Liver (tissue), 9 donors: Measurements from ENCODE around the gene HLA-F. TPM values are rescaled to one million over a fixed set of nuclear protein-coding genes. Genes with fewer than 3 reads are reported as not detected.

Source experiments
- DNase-seq: peaks from one replicate; pipeline ENCODE4 v3.0.0-alpha.2; 2017; ENCODE audit warnings: low spot score
- H3K27ac ChIP-seq, 2 donors: one replicate each; pipeline ENCODE4 v1.7.0; 2013; ENCODE audit warnings: inconsistent platforms in 2 of 2, low read length in 2 of 2, control low read depth in 1 of 2, low read depth in 1 of 2, mild to moderate bottlenecking in 1 of 2
- H3K27me3 ChIP-seq, 4 donors: one replicate each; pipeline versions ENCODE4 v1.6.1 to v1.7.0; 2013; ENCODE audit warnings: low read length in 3 of 4, inconsistent platforms in 1 of 4, mild to moderate bottlenecking in 1 of 4, moderate library complexity in 1 of 4; ENCODE audit not compliant: control insufficient read depth in 4 of 4, insufficient read depth in 4 of 4
- H3K36me3 ChIP-seq, 4 donors: one replicate each; pipeline versions ENCODE4 v1.6.1 to v1.7.0; 2013; ENCODE audit warnings: low read length in 3 of 4, mild to moderate bottlenecking in 3 of 4, low read depth in 1 of 4, moderate library complexity in 1 of 4; ENCODE audit not compliant: control insufficient read depth in 4 of 4, insufficient read depth in 3 of 4
- H3K4me1 ChIP-seq, 4 donors: one replicate each; pipeline versions ENCODE4 v1.6.1 to v1.7.0; 2013; ENCODE audit warnings: low read length in 3 of 4, mild to moderate bottlenecking in 3 of 4, moderate library complexity in 1 of 4; ENCODE audit not compliant: control insufficient read depth in 4 of 4, insufficient read depth in 4 of 4
- H3K4me3 ChIP-seq, 3 donors: one replicate each; pipeline versions ENCODE4 v1.6.1 to v1.7.0; 2013; ENCODE audit warnings: low read length in 3 of 3, control low read depth in 1 of 3, low read depth in 1 of 3, mild to moderate bottlenecking in 1 of 3
- H3K9ac ChIP-seq, 2 donors: one replicate each; pipeline ENCODE4 v1.7.0; 2013; ENCODE audit warnings: low read length in 2 of 2, mild to moderate bottlenecking in 2 of 2, moderate library complexity in 2 of 2, control low read depth in 1 of 2, low read depth in 1 of 2
- H3K9me3 ChIP-seq, 4 donors: one replicate each; pipeline versions ENCODE4 v1.6.1 to v1.7.0; 2013; ENCODE audit warnings: low read length in 3 of 4; ENCODE audit not compliant: control insufficient read depth in 4 of 4
- EGR1 ChIP-seq, 2 donors: IDR thresholded peaks; 2 replicates each; pipeline ENCODE4 v1.6.1; 2016 to 2018; ENCODE audit warnings: antibody characterized with exemption in 2 of 2, low read depth in 2 of 2
- FOXA1 ChIP-seq: IDR thresholded peaks from 2 replicates; pipeline ENCODE4 v1.6.1; 2016; ENCODE audit warnings: antibody characterized with exemption
- FOXA2 ChIP-seq: IDR thresholded peaks from 2 replicates; pipeline ENCODE4 v1.6.1; 2016; ENCODE audit warnings: antibody characterized with exemption
- GABPA ChIP-seq, 2 donors: IDR thresholded peaks in 1 of 2; conservative IDR thresholded peaks in 1 of 2; 2 replicates each; pipeline ENCODE4 v1.6.1; 2016; ENCODE audit warnings: antibody characterized with exemption in 2 of 2, mild to moderate bottlenecking in 1 of 2, moderate library complexity in 1 of 2
- HNF4A ChIP-seq, 2 donors: conservative IDR thresholded peaks; 2 replicates each; pipeline ENCODE4 v1.6.1; 2016; ENCODE audit warnings: antibody characterized with exemption in 2 of 2, mild to moderate bottlenecking in 2 of 2
- JUND ChIP-seq, 2 donors: IDR thresholded peaks; 2 replicates each; pipeline ENCODE4 v1.6.1; 2016; ENCODE audit warnings: antibody characterized with exemption in 2 of 2
- SP1 ChIP-seq: IDR thresholded peaks from 2 replicates; pipeline ENCODE4 v1.6.1; 2018; ENCODE audit warnings: antibody characterized with exemption, mild to moderate bottlenecking
- YY1 ChIP-seq: IDR thresholded peaks from 2 replicates; pipeline ENCODE4 v1.6.1; 2016; ENCODE audit warnings: antibody characterized with exemption, mild to moderate bottlenecking
- WGBS: extraction: QIAGEN DNeasy Blood & Tissue Kit; methylation state at CpG from one replicate; pipeline ENCODE4 v1.1.7; 2013; 5-methylcytosine and 5-hydroxymethylcytosine counted together
- polyA plus RNA-seq, 2 donors: library from polyadenylated mRNA; stranded (reverse) in 1 of 2; unstranded in 1 of 2; fragments of 200-250 nt in 1 of 2; fragments of >200 nt in 1 of 2; fragmentation: Nextera tagmentation in 1 of 2; extraction: Ambion mirVana in 1 of 2; gene quantifications; one replicate each; pipeline versions ENCODE4 v1.2.1 to v1.2.3, GENCODE V29; 2013 to 2015
- total RNA-seq, 2 donors: library from RNA; depleted of rRNA; stranded (reverse); fragments of >200 nt; gene quantifications; one replicate each; pipeline ENCODE4 v1.2.3, GENCODE V29; 2014
- TF ChIP-seq, protein P1 (sequence below): IDR thresholded peaks from 2 replicates; pipeline ENCODE4 v1.6.1; 2016; ENCODE audit warnings: antibody characterized with exemption
- TF ChIP-seq, protein P2 (sequence below): IDR thresholded peaks from 2 replicates; pipeline ENCODE4 v1.6.1; 2016; ENCODE audit warnings: antibody characterized with exemption, mild to moderate bottlenecking
- TF ChIP-seq, protein P3 (sequence below): IDR thresholded peaks from 2 replicates; pipeline ENCODE4 v1.6.1; 2016; ENCODE audit warnings: antibody characterized with exemption
- TF ChIP-seq, protein P4 (sequence below): IDR thresholded peaks from 2 replicates; pipeline ENCODE4 v1.6.1; 2016; ENCODE audit warnings: antibody characterized with exemption
- TF ChIP-seq, protein P5 (sequence below): fragments of 150-350 bp; IDR thresholded peaks from 2 replicates; pipeline ENCODE4 v1.5.1; 2017; ENCODE audit warnings: improper control_type of control experiment, low read depth, low read length; ENCODE audit not compliant: missing input control
- donor health status: healthy.
- donor health status: healthy.
- donor health status: healthy.
- donor health status: healthy.
- donor health status: healthy.

Gene HLA-F
- total and polyA plus RNA-seq, 4 donors = 12.1 to 53.0 (median 31.8) TPM

DNA sequence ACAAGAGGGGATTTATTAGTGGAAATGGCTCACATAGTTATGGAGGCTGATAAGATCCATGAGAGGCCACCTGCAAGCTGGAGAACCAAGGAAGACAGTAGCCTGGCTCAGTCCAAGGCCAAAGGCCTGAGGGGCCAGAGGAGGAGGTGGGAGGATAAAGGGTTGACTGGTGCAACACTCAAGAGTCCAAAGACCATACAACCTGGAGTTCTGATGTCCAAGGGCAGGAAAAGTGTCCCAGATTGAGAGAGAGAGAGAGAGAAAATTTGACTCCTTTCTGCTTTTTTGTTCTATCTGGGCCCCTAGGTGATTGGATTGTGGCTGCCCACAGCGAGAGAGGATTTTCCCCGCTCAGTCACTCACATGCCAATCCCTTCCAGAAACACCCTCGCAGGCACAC lies 8.0 kb downstream of the HLA-F start:
- TF ChIP-seq, protein P1, sequence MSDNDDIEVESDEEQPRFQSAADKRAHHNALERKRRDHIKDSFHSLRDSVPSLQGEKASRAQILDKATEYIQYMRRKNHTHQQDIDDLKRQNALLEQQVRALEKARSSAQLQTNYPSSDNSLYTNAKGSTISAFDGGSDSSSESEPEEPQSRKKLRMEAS = no peak
- no peak for TF ChIP-seq JUND (IDR thresholded peaks at IDR 0.05)
- no peak for TF ChIP-seq FOXA2
- no peaks in the 10 kb centered on the region for H3K27me3 ChIP-seq
- H3K36me3 ChIP-seq = peaks cover 0 to 12% (median 4%) of the 10 kb centered on the region in 4 donors
- no peak for DNase-seq
- no peaks in the 10 kb centered on the region for H3K9me3 ChIP-seq
- no peak overlapping the region for H3K27ac ChIP-seq
- no peak overlapping the region for H3K4me3 ChIP-seq
- no peaks in the 10 kb centered on the region for H3K4me1 ChIP-seq
- 75% methylated on average over 3 of the region's 3 CpGs for WGBS
- no peak overlapping the region for H3K9ac ChIP-seq

DNA sequence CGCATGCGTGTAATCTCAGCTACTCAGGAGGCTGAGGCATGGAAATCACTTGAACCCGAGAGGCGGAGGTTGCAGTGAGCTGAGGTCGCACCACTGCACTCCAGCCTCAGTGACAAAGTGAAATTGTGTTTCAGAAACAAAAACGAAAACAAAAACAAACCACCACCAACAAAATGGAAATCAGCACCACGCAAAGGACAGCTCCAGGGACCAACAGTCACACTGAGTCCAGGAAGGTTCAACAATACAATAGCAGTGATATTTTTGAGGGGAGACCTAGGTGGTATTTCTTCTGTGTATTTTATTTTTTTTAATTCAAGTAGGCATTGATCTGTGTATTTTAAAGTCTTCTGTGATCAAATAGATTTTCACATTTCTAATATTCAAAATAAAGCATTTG lies 9.8 kb downstream of the HLA-F start:
- no peaks in the 10 kb centered on the region for H3K4me1 ChIP-seq
- no peak for DNase-seq
- WGBS = 79% methylated on average over 7 of the region's 7 CpGs
- no peak overlapping the region for H3K4me3 ChIP-seq
- H3K36me3 ChIP-seq = peaks cover 0 to 2% (median 0%) of the 10 kb centered on the region in 4 donors
- TF ChIP-seq HNF4A (conservative IDR thresholded peaks at IDR 0.05) (no peak), EGR1 (IDR thresholded peaks at IDR 0.05; ENCODE audit: low read depth in 2 of 2) (no peak)
- TF ChIP-seq, protein P2, sequence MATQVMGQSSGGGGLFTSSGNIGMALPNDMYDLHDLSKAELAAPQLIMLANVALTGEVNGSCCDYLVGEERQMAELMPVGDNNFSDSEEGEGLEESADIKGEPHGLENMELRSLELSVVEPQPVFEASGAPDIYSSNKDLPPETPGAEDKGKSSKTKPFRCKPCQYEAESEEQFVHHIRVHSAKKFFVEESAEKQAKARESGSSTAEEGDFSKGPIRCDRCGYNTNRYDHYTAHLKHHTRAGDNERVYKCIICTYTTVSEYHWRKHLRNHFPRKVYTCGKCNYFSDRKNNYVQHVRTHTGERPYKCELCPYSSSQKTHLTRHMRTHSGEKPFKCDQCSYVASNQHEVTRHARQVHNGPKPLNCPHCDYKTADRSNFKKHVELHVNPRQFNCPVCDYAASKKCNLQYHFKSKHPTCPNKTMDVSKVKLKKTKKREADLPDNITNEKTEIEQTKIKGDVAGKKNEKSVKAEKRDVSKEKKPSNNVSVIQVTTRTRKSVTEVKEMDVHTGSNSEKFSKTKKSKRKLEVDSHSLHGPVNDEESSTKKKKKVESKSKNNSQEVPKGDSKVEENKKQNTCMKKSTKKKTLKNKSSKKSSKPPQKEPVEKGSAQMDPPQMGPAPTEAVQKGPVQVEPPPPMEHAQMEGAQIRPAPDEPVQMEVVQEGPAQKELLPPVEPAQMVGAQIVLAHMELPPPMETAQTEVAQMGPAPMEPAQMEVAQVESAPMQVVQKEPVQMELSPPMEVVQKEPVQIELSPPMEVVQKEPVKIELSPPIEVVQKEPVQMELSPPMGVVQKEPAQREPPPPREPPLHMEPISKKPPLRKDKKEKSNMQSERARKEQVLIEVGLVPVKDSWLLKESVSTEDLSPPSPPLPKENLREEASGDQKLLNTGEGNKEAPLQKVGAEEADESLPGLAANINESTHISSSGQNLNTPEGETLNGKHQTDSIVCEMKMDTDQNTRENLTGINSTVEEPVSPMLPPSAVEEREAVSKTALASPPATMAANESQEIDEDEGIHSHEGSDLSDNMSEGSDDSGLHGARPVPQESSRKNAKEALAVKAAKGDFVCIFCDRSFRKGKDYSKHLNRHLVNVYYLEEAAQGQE = peak; percentile 88
- no peak overlapping the region for H3K27ac ChIP-seq
- H3K27me3 ChIP-seq = no peaks in the 10 kb centered on the region
- no peak overlapping the region for H3K9ac ChIP-seq
- no peaks in the 10 kb centered on the region for H3K9me3 ChIP-seq

DNA sequence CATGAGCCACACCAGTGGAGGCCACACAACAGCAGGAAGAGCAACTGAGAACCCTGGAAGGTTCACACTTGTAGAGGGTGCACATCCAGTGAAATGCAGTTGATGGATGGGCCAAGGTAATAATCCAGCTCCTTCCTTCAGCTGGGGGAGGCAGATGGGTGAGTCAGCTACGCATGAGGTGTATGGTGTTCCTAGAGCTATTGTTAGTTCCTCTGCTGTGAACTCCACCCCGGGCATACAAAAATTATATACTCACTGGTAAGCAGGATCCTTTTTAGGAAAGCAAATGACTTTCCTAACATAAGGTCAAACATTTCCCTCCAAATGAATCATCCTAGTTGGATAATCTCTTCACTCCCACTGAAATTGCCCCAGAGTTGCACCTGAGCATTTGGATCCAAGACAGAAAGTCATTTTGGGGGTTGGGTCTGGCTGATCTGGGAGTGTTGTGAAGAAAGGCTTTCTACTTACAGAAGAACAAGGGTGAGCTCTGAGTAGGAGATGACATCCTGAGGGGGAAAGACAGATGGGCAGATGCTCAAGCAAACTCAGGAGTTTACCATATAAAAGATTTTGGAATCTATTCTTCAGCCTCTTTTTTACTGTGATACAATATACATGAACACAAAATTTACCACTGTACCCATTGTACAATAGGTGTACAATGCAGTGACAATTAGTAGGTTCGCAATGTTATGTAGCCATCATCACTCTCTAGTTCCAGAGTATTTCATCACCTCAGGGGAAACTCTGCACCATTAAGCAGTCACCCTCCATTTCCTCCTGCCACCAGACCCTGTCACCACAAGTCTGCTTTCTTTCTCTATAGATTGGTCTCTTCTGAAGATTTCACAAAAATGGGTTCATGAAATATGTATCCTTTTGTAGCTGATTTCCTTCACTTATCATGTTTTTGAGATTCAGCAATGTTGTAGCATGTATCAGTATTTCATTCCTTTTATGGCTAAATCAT lies 11.1 kb downstream of the HLA-F start:
- no peak for TF ChIP-seq JUND (IDR thresholded peaks at IDR 0.05)
- TF ChIP-seq, protein P3, sequence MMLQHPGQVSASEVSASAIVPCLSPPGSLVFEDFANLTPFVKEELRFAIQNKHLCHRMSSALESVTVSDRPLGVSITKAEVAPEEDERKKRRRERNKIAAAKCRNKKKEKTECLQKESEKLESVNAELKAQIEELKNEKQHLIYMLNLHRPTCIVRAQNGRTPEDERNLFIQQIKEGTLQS = no peak
- TF ChIP-seq YY1 = no peak
- TF ChIP-seq, protein P4, sequence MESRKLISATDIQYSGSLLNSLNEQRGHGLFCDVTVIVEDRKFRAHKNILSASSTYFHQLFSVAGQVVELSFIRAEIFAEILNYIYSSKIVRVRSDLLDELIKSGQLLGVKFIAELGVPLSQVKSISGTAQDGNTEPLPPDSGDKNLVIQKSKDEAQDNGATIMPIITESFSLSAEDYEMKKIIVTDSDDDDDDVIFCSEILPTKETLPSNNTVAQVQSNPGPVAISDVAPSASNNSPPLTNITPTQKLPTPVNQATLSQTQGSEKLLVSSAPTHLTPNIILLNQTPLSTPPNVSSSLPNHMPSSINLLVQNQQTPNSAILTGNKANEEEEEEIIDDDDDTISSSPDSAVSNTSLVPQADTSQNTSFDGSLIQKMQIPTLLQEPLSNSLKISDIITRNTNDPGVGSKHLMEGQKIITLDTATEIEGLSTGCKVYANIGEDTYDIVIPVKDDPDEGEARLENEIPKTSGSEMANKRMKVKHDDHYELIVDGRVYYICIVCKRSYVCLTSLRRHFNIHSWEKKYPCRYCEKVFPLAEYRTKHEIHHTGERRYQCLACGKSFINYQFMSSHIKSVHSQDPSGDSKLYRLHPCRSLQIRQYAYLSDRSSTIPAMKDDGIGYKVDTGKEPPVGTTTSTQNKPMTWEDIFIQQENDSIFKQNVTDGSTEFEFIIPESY = no peak
- TF ChIP-seq, protein P2 = no peak
- TF ChIP-seq, protein P5, sequence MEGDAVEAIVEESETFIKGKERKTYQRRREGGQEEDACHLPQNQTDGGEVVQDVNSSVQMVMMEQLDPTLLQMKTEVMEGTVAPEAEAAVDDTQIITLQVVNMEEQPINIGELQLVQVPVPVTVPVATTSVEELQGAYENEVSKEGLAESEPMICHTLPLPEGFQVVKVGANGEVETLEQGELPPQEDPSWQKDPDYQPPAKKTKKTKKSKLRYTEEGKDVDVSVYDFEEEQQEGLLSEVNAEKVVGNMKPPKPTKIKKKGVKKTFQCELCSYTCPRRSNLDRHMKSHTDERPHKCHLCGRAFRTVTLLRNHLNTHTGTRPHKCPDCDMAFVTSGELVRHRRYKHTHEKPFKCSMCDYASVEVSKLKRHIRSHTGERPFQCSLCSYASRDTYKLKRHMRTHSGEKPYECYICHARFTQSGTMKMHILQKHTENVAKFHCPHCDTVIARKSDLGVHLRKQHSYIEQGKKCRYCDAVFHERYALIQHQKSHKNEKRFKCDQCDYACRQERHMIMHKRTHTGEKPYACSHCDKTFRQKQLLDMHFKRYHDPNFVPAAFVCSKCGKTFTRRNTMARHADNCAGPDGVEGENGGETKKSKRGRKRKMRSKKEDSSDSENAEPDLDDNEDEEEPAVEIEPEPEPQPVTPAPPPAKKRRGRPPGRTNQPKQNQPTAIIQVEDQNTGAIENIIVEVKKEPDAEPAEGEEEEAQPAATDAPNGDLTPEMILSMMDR = no peak
- no peak for TF ChIP-seq FOXA2
- TF ChIP-seq SP1 = no peak
- TF ChIP-seq GABPA (IDR thresholded peaks at IDR 0.05 in 1 of 2, conservative IDR thresholded peaks at IDR 0.05 in 1 of 2) = no peak
- TF ChIP-seq, protein P1 = no peak
- no peak for TF ChIP-seq FOXA1
- 86% methylated on average over 3 of the region's 3 CpGs for WGBS

More for the DNA sequence above, 11.1 kb downstream of the HLA-F start:
- H3K9ac ChIP-seq = no peak overlapping the region
- no peaks in the 10 kb centered on the region for H3K4me1 ChIP-seq
- no peaks in the 10 kb centered on the region for H3K27me3 ChIP-seq
- no peak overlapping the region for H3K27ac ChIP-seq
- H3K9me3 ChIP-seq = no peaks in the 10 kb centered on the region
- H3K4me3 ChIP-seq = no peak overlapping the region
- DNase-seq = no peak
- H3K36me3 ChIP-seq = no peaks in the 10 kb centered on the region
